GM21737 (cell line): ENCODE measurements around the gene CHRM4.
A peak's percentile ranks its signal among the peaks of the same experiment; 100 is the strongest.

Experiments used
- ATAC-seq: cut with Tn5 transposase; IDR thresholded peaks from one replicate; pipeline ENCODE4 v1.9.1; 2021; ENCODE audit warnings: mild to moderate bottlenecking, moderate library complexity; ENCODE audit not compliant: unreplicated experiment

CHRM4 gene

GRCh38 chr11:46369458-46370152 is 22.0 kb downstream of the CHRM4 start:
- peak; percentile 55 for ATAC-seq

- ATAC-seq: no peak
These were observed 23.7 kb downstream of the CHRM4 start for GRCh38 chr11:46367916-46368267.

- peak; percentile 57 for ATAC-seq
These were observed 24.2 kb downstream of the CHRM4 start for GRCh38 chr11:46367244-46367915.

GRCh38 chr11:46366661-46367161 is 24.9 kb downstream of the CHRM4 start:
- no peak for ATAC-seq

GRCh38 chr11:46366260-46366659 is 25.3 kb downstream of the CHRM4 start:
- ATAC-seq: no peak

GRCh38 chr11:46364791-46365190 is 26.8 kb downstream of the CHRM4 start:
- ATAC-seq: no peak

- no peak for ATAC-seq
These were observed 27.5 kb downstream of the CHRM4 start for GRCh38 chr11:46364056-46364455.

- ATAC-seq: no peak
These were observed 28.0 kb downstream of the CHRM4 start for GRCh38 chr11:46363455-46364005.

GRCh38 chr11:46363031-46363407 is 28.6 kb downstream of the CHRM4 start:
- no peak for ATAC-seq

- no peak for ATAC-seq
These were observed 29.2 kb downstream of the CHRM4 start for GRCh38 chr11:46362156-46363030.

- peak; percentile 85 for ATAC-seq
These were observed 30.1 kb downstream of the CHRM4 start for GRCh38 chr11:46361283-46362155.

- no peak for ATAC-seq
These were observed 30.7 kb downstream of the CHRM4 start for GRCh38 chr11:46360878-46361277.

GRCh38 chr11:46359953-46360352 is 31.6 kb downstream of the CHRM4 start:
- no peak for ATAC-seq

- no peak for ATAC-seq
These were observed 34.1 kb downstream of the CHRM4 start for GRCh38 chr11:46357483-46357936.

GRCh38 chr11:46356924-46357482 is 34.6 kb downstream of the CHRM4 start:
- no peak for ATAC-seq

- ATAC-seq: no peak
These were observed 37.9 kb downstream of the CHRM4 start for GRCh38 chr11:46353698-46354097.

GRCh38 chr11:46352063-46352841 is 39.3 kb downstream of the CHRM4 start:
- no peak for ATAC-seq

GRCh38 chr11:46351606-46352005 is 40.0 kb downstream of the CHRM4 start:
- no peak for ATAC-seq

GRCh38 chr11:46351148-46351547 is 40.4 kb downstream of the CHRM4 start:
- ATAC-seq: no peak
